Activated effector memory CD4-positive, alpha-beta T cell treated with anti-CD3 and anti-CD28 coated beads, Interleukin-2, amount 50 U/mL, for 16 hours (primary cell): ENCODE data around the gene AGXT2.

Experiments used
- DNase-seq: peaks from one replicate; pipeline ENCODE4 v3.0.0-alpha.2; 2020

The AGXT2 gene

DNA sequence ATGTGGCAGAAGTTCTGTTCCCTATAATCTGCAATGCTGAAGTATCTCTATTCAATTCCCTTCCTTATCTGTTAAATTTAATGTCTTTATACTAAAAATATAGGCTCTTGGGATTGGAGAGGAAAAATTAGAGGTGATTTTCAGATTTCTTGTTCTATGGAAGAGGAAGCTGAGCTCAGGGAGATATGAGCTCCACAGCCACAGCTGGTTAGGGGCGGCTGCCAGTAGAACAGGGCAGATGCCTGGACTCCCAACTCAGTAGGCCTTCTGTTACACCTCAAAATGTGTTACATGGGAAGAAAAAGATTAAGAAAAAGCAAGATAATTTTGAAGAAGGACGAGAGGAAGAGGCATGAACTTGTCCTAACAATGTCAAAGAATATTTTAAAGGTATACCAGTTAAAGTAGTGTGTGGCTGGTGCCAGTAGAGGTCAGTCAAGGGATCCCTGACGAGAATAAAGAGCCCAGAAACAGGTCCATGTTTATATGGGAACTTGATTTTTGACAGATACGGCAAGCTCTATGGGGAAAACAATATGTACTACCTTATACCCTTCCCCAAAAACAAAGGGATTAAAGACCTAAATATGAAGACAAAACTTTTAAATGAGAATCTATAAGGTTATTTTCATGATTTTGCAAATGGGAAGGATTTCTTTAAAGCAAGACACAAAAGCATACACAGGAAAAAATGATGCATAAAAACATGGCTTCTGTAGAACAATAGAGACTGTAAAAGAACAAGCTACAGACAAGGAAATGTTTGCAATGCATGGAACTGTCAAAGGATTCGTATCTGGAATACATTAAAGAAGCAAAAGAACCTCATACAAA lies 89.7 kb downstream of the AGXT2 start:
- no peak for DNase-seq

DNA sequence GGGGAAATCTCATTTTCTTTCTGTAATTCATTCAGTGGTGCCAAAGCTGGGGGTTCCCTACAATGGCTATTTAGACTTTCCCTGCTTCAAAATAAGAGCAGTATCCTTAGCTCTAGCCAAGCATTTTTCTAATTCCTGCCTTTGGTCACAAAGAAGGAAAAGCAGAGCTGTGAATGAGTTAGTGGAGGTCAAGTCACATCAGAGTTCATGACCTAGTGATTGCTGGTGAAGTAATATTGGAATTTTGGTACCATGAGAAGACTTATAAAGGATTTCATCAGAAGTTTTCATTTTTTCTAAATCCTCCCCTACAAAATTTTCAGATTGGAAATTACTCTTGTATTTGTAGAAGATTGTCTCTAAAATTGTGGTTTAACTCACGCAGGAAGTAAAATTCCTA lies 90.4 kb downstream of the AGXT2 start:
- DNase-seq = no peak
